ENCODE data around the gene CEP44.

CEP44 gene

GRCh38 chr4:174255786-174256185, 27.9 kb upstream of the CEP44 start:
- TF ChIP-seq FOXP2 (optimal IDR thresholded peaks at IDR 0.05; ENCODE audit: borderline replicate concordance, extremely low read depth, extremely low read length, insufficient read depth) (no peak), SIN3A (IDR thresholded peaks at IDR 0.05; ENCODE audit: borderline replicate concordance, insufficient read depth, low read length) (no peak), POLR2AphosphoS5 (IDR thresholded peaks at IDR 0.05; ENCODE audit: low read depth, low read length) (no peak), TAF1 (IDR thresholded peaks at IDR 0.05; ENCODE audit: borderline replicate concordance, insufficient read depth, low read length) (no peak), REST (IDR thresholded peaks at IDR 0.05; ENCODE audit: insufficient read depth in 1 of 2, low read depth in 2 of 2, low read length in 2 of 2) (no peak)

GRCh38 chr4:174256277-174256713, 27.4 kb upstream of the CEP44 start:
- no peak for TF ChIP-seq TAF1 (IDR thresholded peaks at IDR 0.05; ENCODE audit: borderline replicate concordance, insufficient read depth, low read length)
- TF ChIP-seq FOXP2 (optimal IDR thresholded peaks at IDR 0.05; ENCODE audit: borderline replicate concordance, extremely low read depth, extremely low read length, insufficient read depth) = no peak
- no peak for TF ChIP-seq SIN3A (IDR thresholded peaks at IDR 0.05; ENCODE audit: borderline replicate concordance, insufficient read depth, low read length)
- TF ChIP-seq POLR2AphosphoS5 (IDR thresholded peaks at IDR 0.05; ENCODE audit: low read depth, low read length) = no peak
- TF ChIP-seq REST (IDR thresholded peaks at IDR 0.05; ENCODE audit: insufficient read depth in 1 of 2, low read depth in 2 of 2, low read length in 2 of 2) = no peak

GRCh38 chr4:174259580-174259979, 24.1 kb upstream of the CEP44 start:
- no peak for TF ChIP-seq REST (IDR thresholded peaks at IDR 0.05; ENCODE audit: insufficient read depth in 1 of 2, low read depth in 2 of 2, low read length in 2 of 2)
- no peak for TF ChIP-seq SIN3A (IDR thresholded peaks at IDR 0.05; ENCODE audit: borderline replicate concordance, insufficient read depth, low read length)
- no peak for TF ChIP-seq TAF1 (IDR thresholded peaks at IDR 0.05; ENCODE audit: borderline replicate concordance, insufficient read depth, low read length)
- TF ChIP-seq FOXP2 (optimal IDR thresholded peaks at IDR 0.05; ENCODE audit: borderline replicate concordance, extremely low read depth, extremely low read length, insufficient read depth) = no peak
- TF ChIP-seq POLR2AphosphoS5 (IDR thresholded peaks at IDR 0.05; ENCODE audit: low read depth, low read length) = no peak

GRCh38 chr4:174260099-174260498, 23.6 kb upstream of the CEP44 start:
- TF ChIP-seq TAF1 (IDR thresholded peaks at IDR 0.05; ENCODE audit: borderline replicate concordance, insufficient read depth, low read length) = no peak
- TF ChIP-seq POLR2AphosphoS5 (IDR thresholded peaks at IDR 0.05; ENCODE audit: low read depth, low read length) = no peak
- no peak for TF ChIP-seq SIN3A (IDR thresholded peaks at IDR 0.05; ENCODE audit: borderline replicate concordance, insufficient read depth, low read length)
- TF ChIP-seq REST (IDR thresholded peaks at IDR 0.05; ENCODE audit: insufficient read depth in 1 of 2, low read depth in 2 of 2, low read length in 2 of 2) = no peak
- TF ChIP-seq FOXP2 (optimal IDR thresholded peaks at IDR 0.05; ENCODE audit: borderline replicate concordance, extremely low read depth, extremely low read length, insufficient read depth) = no peak
